K562 (cell line): Measurements from ENCODE around the gene SEZ6L.

Source experiments
- ARHGAP35 ChIP-seq: fragments of 450-650 bp; IDR thresholded peaks from 2 replicates; pipeline ENCODE4 v1.6.1; 2018; ENCODE audit not compliant: partially characterized antibody
- SMAD1 ChIP-seq: fragments of 150-350 bp; IDR thresholded peaks from 2 replicates; pipeline ENCODE4 v1.6.1; 2014; ENCODE audit warnings: low read length, low read depth; ENCODE audit not compliant: partially characterized antibody
- ZNF232 ChIP-seq: sonication (generic); formaldehyde crosslinking; IDR thresholded peaks from 2 replicates; pipeline ENCODE4 v1.8.0; 2022; ENCODE audit warnings: mild to moderate bottlenecking, missing genetic modification reagents
- ZNF445 ChIP-seq: fragments of 250-450 bp; sonication (Bioruptor Pico); IDR thresholded peaks from 2 replicates; pipeline ENCODE4 v1.4.0; 2020; ENCODE audit warnings: low read depth, mild to moderate bottlenecking, moderate library complexity

- no peak for TF ChIP-seq ZNF445 (CRISPR knock-in tag)
- TF ChIP-seq SMAD1, result no peak
- TF ChIP-seq ZNF232 (CRISPR knock-in tag), result no peak
- no peak for TF ChIP-seq ARHGAP35
Measured at GRCh38 chr22:26377170-26377830, 208.0 kb downstream of the SEZ6L start.
